ENCODE results near the gene NFKBIA.
"Not testable (repeated sequence)": the region's sequence is repeated elsewhere in the genome, so short reads cannot be mapped to it uniquely, and the experiment has no call there.

The NFKBIA gene

DNA sequence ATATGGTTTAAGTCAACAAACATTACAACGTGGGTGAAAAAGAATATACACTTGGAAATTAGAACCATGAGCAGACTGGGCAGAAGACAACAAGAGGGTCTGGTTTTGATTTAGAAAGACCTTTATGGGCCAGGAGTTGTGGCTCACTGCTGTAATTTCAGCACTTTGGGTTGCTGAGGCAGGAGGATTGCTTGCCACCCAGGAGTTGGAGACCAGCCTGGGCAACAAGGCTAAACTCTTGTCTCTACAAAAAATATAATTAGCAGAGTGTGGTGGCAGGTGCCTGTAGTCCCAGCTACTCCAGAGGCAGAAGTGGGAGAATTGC, 2.7 kb upstream of the NFKBIA start:
- no peak for DNase-seq

DNA sequence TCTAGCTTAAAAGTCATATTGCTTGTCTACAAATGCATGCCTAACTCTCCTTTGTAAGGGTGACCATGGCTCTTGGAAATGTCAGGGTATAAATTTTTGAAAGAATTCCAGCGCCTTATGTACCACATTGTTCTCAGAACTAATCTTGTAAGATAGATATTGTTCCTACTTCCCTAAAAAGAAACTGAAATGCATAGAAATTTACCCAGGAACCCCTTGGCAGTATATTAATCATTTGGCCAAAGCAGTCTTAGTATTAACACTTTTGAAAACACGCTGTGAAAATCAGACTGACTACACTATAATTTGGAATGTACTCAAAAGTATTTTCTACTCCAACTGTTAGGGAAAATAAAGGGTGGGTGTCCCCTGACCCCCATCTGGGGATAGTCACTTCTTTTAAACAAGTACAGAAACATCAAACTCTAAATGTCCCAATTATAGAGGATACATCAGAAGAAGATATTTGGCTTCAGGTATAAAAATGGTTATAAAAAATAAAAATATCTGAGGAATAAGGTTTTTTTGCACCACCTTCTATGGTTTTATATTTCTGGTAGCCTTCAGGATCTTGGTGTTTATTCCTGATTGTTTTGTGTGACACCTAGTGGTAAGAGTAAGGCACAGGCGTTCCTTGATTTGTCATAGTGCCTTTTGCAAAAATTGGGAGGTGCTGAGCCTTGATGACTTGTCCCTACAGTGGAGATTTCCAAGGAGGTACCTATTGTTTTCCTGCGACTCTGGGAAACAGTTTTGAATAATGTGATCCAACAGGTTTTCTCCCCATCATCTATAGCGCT, 2.2 kb upstream of the NFKBIA start:
- DNase-seq: no peak

DNA sequence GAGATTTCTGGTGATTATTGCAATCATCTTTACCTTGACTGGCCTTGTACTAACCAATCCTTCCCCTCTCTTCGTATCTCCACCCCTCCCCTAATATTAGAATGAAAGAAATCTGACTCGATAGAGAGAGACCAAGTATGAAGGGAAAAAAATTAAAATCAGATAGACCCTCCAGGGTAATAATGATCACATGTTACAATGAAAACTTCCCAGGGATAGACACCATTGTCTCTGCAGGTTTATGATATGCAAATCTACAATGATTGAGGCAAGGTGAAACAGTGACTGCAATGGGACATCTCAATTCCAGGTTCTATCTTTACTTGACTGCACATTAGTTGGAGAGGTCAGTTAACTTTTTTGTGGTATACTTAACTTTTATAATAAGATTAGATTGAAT, 1.5 kb upstream of the NFKBIA start:
- DNase-seq: no peak

DNA sequence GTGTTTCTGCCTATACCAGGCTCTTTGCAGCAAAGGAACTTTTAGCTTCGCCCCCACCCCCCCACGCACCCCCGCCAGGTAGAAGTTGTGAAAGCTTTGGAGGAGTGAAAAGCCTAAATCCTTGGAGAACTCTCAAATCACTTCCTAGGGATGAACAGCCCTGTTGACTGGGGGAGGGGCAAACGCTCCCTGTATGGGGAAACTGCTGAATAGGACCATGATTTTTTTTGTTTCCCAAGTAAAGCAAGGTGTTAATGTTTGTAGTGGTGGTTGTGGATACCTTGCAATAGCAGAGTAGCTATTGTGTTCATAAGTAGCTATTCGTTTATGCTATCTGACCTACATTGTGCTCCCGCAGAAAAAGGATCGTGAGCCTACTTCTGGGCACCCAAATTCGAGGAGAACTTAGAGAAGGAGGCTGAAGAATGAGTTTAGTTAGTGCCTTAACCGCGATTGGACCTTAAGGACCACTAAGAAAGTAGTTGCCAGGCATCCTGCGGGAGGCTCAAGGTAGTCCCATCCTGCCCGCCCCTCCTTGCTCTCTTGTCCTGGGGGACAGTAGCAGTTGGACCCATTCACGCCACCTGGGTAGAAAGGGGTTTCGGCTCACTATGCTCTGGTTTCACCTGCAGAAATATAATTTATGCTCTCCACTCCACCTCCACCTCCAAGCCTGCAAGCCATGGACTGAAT, 901 bp upstream of the NFKBIA start:
- DNase-seq: no peak

DNA sequence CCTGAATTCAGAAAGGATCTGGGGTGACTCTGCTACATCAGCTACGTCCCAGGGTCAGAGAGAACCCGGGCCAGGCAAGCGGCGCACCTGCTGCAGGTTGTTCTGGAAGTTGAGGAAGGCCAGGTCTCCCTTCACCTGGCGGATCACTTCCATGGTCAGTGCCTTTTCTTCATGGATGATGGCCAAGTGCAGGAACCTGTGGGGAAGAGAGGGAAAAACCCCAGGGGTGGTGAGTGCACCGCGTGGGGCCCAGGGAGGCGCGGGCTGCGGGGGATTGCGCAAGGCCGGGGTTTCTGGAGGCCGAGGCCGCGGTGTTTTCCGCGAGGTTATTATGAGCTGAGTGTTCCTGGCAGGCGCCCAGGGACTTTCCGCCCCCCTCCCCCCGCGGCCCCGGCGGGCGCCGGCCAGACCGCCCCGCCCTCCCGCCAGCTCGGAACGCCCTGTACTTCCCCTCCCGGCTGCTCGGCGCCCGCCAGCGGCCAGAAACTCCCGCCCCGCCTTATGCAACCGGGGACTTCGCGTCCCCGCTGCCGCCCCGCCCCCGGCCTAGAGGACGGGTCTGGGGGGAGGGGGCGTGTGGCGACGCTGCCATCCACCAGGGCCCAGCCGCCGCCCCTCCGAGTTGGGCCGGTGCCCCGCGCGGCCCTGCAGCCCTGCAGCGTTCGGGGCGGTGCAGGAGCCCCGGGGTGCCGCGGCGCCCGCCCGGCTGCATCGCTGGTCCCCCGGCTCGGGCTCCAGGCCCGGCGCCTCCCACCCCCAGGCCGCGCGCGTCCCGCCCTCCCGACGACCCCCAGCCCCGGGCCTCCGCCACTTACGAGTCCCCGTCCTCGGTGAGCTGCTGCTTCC, 723 bp downstream of the NFKBIA start:
- DNase-seq: peak; percentile 90 to 94 (median 92)

DNA sequence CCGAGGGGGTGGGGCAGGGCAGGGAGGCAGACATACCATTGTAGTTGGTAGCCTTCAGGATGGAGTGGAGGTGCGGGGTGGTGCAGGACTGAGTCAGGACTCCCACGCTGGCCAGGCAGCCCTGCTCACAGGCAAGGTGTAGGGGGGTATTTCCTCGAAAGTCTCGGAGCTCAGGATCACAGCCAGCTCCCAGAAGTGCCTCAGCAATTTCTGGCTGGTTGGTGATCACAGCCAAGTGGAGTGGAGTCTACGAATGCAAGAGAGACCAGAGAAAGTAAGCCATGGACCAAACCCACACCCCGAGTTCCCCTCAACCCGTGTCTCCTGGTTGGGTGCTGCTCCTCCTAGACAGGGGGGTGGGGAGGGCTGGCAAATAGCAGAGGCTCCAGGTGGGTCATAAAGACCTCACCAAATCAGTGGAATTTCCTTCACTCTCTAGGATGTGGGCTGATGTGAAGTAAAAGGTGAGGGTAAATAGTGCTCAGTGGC, 1.4 kb downstream of the NFKBIA start:
- DNase-seq: peak in 3 of 4 experiments; percentile 8 to 33 (median 32)

DNA sequence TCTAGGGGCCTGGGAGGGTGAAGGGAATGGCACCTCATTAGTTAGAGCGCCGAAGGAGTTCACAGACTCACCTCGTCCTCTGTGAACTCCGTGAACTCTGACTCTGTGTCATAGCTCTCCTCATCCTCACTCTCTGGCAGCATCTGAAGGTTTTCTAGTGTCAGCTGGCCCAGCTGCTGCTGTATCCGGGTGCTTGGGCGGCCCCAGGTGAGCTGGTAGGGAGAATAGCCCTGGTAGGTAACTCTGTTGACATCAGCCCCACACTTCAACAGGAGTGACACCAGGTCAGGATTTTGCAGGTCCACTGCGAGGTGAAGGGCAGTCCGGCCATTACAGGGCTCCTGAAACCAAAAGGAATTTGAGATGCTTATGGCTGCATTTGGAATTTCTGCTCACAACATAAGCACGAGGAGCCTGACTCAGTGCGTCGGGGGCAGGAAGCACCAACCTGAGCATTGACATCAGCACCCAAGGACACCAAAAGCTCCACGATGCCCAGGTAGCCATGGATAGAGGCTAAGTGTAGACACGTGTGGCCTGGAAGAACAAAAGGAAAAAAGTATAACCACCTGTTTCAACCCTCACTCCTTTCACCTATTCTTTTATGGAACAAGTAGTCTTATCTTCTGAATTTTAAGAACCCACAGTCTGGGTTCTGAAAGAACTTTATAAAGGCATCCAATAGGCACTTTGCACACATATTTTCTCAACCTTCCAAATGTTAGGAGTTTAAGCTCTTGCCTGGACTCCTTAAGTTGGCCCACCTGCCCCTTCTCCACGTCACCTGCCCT, 2.0 kb downstream of the NFKBIA start:
- peak in 3 of 4 experiments; percentile 17 to 32 (median 28) for DNase-seq

DNA sequence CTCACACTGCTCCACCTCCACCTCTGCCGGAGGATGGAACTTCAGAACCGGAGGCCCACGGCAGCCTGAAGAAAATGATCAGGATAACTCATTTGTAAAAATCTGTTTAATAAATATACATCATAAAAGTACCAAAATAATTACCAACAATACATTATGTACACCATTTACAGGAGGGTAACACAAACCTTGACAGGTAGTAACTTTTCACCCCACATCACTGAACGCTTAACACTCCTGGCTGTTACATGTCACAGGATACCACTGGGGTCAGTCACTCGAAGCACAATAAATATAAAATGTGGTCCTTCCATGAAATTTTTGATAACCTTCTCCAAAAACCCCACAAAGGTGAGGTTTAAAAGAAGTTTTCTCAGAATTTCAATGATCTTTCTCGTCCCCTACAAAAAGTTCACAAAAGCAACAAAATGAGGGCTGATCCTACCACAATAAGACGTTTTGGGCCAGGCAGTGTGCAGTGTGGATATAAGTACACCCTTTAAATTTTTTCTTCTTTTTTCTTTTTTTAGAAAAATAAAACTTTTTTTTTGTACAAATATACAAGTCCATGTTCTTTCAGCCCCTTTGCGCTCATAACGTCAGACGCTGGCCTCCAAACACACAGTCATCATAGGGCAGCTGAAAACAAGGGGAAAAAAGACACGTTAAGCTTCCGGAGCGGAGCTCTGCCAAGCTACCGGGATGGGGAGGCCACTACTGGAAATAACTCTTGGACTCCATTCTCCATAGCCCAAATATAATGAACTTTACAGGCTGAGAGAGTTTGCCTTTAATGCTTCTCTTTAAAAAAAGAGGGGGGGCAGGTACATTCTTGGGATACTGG, 2.9 kb downstream of the NFKBIA start:
- no peak for DNase-seq

DNA sequence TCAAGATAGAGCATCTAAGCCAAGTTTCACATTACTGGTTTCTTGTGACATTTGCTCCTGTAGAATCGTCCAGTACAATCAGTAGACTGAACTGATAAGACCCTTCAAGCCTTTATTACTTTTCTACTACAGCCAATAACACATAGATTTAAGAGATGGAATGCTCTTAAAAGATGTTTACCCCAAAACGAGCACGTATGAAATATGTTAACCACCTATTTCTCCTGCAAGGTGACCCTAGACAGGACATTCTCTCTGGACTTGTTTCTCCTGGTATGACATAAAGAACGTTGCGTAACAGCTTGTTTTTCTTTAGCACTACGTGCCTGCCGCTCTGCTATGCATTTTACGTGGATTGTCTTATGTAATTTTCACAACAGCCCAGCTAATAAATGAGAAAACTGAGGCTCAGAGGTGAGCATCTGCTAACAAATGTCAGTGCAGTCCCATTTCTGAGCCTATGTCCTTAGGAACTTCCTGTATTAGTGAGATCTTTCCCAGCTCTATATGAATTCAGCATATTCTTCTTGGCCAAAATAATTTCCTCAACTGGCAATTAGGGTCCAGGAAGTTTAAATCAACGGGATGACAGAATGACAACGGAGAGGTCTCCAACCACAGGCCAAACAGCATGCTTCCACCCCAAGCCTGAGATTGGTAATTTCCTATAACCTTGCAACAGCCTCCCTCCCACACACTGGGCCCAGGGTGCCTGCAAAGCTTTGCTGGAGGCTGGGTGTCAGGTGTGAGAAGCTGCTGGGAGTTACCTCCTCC, 3.7 kb downstream of the NFKBIA start:
- DNase-seq: peak in 2 of 4 experiments; percentile 18 to 25

DNA sequence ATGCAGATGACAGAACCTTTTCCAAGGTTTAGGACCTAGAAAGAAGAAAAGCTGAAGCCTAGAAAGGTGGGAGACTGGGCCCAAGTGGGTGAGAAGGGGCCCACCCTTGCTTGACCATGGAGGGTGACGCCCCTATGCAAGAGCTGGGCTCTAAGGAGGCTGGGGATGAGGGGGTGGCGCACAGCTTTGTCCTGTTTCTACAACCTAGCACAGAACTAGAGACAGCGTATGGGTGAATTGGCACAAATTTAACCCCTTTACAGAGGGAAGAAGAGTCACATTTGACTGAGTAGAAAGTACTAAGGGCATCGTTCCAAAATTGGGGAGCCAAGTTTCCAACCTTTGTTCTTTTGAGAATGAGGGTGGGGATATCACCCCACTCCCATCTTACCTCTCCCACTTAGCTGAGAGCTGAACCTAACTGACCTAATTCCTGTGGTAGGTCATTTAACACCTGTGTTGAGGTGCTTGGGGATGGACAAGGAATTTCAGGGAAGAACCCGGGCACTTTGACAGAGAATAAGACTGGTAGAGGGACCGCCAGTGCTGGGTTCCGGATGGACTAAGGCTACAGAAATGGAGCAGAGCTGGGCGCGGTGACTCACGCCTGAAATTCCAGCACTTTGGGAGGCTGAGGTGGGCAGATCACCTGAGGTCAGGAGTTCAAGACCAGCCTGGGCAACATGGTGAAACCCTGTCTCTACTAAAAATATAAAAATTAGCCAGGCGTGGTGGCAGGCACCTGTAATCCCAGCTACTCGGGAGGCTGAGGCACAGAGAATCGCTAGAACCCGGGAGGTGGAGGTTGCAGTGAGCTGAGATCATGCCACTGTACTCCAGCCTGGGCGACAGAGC, 5.2 kb downstream of the NFKBIA start:
- DNase-seq: no peak

DNA sequence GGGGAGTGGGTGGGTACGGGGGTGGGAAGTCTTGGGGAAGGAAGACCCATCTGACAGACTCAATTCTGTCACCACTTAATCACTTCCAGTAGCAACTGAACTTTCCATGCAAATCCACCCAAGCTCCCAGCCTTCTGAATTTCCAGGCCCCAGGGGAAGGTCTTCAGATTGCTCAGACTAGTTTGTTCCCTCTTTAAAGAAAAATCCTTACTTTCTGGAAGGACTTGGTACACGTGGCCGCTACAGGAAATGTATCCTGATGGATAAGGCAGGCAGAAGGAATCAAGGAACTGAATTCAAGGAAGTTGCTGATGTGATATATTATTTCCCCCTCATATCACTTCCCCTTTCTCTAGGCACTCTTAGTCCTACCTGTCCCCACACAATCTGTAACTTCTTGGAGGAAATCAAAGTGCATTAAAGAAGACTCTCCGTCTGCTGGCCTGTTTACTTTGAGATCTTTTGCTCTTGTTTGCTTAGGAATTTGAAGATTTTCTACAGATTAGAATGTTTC, 6.4 kb downstream of the NFKBIA start:
- no peak for DNase-seq

DNA sequence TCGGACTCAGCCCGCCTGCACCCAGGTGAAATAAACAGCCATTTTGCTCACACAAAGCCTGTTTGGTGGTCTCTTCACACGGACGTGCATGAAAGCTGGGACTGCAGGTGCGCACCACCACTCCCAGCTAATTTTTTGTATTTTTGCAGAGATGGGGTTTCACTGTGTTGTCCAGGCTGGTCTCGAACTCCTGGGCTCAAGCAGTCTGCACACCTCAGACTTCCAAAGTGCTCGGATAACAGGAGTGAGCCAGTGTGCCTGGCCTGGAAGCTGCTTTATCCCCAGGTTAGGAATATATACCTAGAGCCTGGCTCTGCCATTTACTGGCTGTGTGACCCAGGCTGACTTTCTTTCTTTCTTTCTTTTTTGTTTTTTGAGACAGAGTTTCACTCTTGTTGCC, 7.9 kb downstream of the NFKBIA start:
- not testable (repeated sequence) for DNase-seq

DNA sequence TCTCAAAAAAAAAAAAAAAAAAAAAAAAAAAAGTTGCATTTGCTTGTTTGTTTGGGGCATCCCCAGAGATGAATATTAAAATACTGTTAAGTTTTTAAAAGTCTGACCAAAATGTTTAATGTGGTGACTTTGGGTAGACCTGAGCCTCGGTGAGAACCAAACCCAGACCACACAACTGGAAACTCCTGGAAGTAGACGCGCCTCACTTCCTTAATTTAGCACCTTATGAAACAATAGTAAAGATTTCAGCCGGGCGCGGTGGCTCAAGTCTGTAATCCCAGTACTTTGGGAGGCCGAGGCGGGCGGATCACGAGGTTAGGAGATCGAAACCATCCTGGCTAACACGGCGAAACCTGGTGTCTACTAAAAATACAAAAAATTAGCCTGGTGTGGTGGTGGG, 9.3 kb downstream of the NFKBIA start:
- no peak for DNase-seq

DNA sequence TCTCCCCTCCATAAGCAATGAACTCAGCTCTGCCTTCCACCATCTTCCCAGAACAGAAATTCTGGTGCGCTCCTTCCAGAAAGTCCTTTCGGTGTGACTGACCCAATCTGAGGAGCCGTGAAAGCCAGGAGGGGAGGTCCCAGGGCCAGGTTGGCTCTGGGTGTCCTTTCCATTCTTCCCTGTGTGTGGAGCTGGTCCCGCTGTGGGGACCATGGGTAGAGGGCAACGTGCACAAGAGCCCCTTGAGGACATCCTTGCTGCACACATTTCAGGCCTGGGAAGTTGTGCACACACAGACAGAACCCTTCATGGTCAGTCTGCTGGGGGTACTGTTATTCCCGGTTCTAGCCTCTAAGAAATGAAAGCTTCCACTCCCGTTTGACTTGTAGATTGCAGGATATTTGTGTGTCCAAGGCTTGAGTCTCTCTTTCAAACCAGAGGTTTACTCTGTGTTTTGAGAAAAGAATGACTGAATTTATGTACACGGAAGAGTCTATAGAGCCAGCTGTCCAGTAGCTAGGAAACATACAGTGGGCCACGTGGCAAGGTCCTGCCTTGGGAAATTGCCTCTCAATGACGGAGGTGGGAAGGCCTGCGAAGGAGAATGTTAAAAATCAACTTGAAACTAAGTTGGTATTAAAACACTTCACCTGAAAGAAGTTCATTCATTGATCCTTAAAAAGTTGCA, 10.1 kb downstream of the NFKBIA start:
- no peak for DNase-seq

DNA sequence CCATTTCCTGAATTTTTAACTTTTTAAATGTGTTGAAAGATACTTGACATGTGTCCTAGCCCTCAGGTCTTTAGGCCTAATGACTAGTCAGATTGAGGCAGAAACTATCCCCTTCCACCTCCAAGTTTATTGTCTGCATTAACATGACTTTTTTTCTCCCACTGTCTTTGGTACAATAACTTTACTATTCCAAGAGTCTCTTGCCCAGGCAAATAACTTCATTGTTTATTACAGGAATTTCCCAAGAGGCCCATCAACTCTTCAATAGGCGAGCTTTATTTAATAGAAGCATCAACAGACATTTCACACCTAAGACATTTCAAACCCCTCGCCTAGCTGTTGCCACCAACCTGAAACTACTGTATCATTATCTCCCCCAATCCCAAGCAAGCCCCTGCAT, 10.7 kb downstream of the NFKBIA start:
- DNase-seq: no peak

DNA sequence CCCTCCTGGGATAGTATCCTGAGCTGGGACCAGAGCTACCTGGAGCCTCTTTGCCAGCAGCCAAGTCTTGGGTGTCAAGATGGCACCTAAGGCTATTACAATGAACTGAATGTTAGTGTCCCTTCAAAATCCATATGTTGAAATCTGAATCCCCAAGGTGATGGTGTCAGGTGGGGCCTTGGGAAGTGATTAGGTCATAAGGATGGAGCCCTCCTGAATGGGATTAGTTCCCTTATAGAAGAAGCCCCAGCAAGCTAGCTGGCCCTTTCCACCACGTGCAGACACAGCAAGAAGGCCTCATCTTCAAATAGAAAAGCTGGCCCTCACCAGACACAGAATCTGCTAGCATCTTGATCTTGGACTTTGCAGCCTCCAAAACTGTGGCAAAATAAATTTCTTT, 12.4 kb downstream of the NFKBIA start:
- DNase-seq: no peak

DNA sequence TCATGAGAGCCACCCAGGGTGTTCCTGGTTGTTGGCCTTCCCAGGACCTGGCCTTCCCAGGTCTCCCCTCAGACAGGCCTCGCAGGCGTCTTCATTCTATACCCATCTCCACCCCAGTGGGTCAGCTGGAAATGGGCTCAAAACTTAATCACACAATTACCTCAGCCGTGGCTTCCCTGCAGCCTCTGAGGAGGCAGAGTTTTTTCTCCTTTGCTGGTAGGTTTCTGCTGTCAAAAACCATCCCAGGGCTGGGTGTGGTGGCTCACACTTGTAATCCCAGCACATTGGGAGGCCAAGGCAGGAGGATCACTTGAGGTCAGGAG, 13.2 kb downstream of the NFKBIA start:
- no peak for DNase-seq

DNA sequence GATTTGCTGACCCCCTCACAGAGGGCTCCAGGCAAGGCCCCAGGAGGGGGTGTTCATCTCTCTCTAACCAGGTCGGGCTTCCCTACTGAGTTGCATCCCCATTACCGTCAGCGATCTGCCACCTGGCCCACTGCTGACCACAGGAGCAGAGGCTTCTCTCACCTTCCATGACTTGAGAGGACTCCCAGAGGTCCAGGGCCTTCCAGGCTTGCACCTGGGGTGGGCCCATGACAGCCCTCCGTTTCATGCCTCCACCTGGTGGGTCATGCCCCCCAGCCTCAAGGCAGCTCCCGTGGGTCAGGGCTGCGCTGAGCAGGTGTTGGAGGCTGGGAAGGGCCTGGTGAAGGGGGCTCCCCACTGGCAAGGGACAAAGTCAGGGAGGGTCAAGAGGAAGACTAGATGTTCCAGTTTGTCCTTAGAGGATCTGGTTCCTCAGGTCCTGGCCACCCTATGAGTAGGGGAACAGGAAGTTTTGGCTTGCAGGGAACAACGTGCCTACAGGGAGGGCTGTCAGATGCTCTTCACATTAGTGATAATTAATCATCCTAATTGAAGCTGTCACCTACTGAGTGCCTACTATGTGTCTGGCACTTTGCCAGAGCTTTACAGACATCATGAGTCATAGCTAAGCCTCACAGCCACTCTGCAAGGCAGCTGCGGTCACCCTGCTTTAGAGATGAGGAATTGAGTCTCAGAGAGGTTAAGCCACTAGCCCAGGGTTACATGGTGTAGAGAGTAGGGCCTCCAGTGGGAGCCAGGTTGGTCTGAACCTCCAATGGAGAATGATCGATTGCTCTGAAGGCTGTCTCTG, 13.8 kb downstream of the NFKBIA start:
- DNase-seq: no peak
